Stimulated activated CD8-positive, alpha-beta memory T cell treated with anti-CD3 and anti-CD28 coated beads, Interleukin-7, amount 100 ng/mL, for 48 hours (primary cell): ENCODE data around the gene ZNF549.
"Not testable (repeated sequence)": the region's sequence is repeated elsewhere in the genome, so short reads cannot be mapped to it uniquely, and the experiment has no call there.

ENCODE experiments used
- DNase-seq, 2 donors: peaks; one replicate each; pipeline ENCODE4 v3.0.0-alpha.2; 2020; ENCODE audit warnings: low read depth in 1 of 2; ENCODE audit errors: extremely low read depth in 1 of 2

Gene ZNF549

GRCh38 chr19:57527136-57527881 lies at the start of gene ZNF549:
Gene ZNF549, plus strand, starts transcription at chr19:57527356. Its CDS starts 218 bp downstream, at chr19:57527574.
- DNase-seq: peak; percentile 70 to 85

- DNase-seq: peak; percentile 78 to 88
Measured at GRCh38 chr19:57487477-57488298, 39.5 kb upstream of the ZNF549 start, which contains the start of gene ZNF419. Gene ZNF419, plus strand, starts transcription at chr19:57487750. Its CDS starts 201 bp downstream, at chr19:57487951.

- not testable (repeated sequence) for DNase-seq
Measured at GRCh38 chr19:57488299-57488644, 38.9 kb upstream of the ZNF549 start.

- not testable (repeated sequence) for DNase-seq
Measured at GRCh38 chr19:57499332-57499679, 27.9 kb upstream of the ZNF549 start.

- DNase-seq: peak; percentile 88 to 93
Measured at GRCh38 chr19:57499680-57500395, 27.3 kb upstream of the ZNF549 start, which contains the start of gene ZNF773. Gene ZNF773, plus strand, starts transcription at chr19:57499938. Its CDS starts 143 bp downstream, at chr19:57500081.

- not testable (repeated sequence) for DNase-seq
Measured at GRCh38 chr19:57500400-57500799, 26.8 kb upstream of the ZNF549 start.

- no peak for DNase-seq
Measured at GRCh38 chr19:57506163-57506562, 21.0 kb upstream of the ZNF549 start.

- no peak for DNase-seq
Measured at GRCh38 chr19:57511484-57511883, 15.7 kb upstream of the ZNF549 start.

- DNase-seq: no peak
Measured at GRCh38 chr19:57512845-57513244, 14.3 kb upstream of the ZNF549 start.

GRCh38 chr19:57515255-57515654 lies 11.9 kb upstream of the ZNF549 start:
- no peak for DNase-seq

- DNase-seq: not testable (repeated sequence)
Measured at GRCh38 chr19:57518021-57518420, 9.1 kb upstream of the ZNF549 start.

- DNase-seq: no peak
Measured at GRCh38 chr19:57537953-57538547, 10.9 kb downstream of the ZNF549 start.

- no peak for DNase-seq
Measured at GRCh38 chr19:57546513-57546912, 19.4 kb downstream of the ZNF549 start.

GRCh38 chr19:57552432-57552831 lies 25.3 kb downstream of the ZNF549 start:
- no peak for DNase-seq

GRCh38 chr19:57557659-57558058 lies 30.5 kb downstream of the ZNF549 start:
- no peak for DNase-seq

GRCh38 chr19:57558525-57558924 lies 31.4 kb downstream of the ZNF549 start:
- DNase-seq: no peak

- DNase-seq: no peak
Measured at GRCh38 chr19:57559008-57559403, 31.9 kb downstream of the ZNF549 start.

- DNase-seq: peak; percentile 73 to 83
Measured at GRCh38 chr19:57559404-57560025, 32.4 kb downstream of the ZNF549 start, which contains the start of gene ZNF550. Gene ZNF550, minus strand, starts transcription at chr19:57559863. Its CDS starts 181 bp downstream, at chr19:57559682.

GRCh38 chr19:57560049-57560491 lies 32.9 kb downstream of the ZNF549 start:
- DNase-seq: no peak

- no peak for DNase-seq
Measured at GRCh38 chr19:57563547-57563946, 36.4 kb downstream of the ZNF549 start.
